ENCODE results near the gene LBH. TPM values are rescaled to one million over a fixed set of nuclear protein-coding genes. Genes with fewer than 3 reads are reported as not detected.

The LBH gene
- 93.6 to 157 TPM (median 131 TPM) in 5 replicates for total RNA-seq (2022; extraction: Qiagen RNA extraction)

DNA sequence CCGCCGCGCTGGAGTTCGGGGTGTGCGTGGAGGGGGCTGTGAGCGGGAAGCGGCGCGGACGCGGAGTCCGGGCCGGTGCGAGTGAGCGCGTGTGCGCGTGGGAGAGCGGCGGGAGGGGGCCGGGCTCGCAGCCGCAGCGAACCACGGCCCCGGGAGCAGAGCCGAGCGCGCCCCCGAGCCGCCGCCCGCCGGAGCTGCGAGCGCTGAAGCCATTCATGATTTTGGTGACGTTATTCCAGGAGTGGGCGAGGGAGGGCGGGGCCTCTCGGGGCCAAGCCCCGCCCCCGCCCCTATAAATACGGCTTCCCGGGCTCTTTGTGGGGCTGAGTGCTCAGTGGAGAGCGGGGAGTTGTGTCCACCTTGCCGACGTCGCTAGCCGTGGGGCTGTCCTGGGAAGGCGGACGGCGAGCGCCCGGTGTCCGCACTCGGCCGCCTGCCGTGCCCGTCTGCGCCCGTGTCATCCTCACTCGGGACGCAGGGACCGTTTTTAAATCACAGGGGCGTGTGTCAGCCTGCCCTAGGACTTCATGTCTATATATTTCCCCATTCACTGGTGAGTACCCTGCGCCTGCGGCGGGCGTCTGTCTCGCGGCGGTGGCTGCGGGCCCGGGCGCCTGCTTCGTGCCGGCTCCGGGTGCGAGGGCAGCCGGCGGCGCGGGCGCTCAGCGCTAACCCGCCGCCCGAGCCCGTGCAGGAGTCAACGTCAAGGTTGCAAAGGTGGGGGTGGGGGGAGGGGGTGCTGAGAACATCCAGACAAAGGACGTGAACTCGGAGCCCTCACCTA is at the start of gene LBH:
Gene LBH (plus strand): TSS at position 323 of the 784 bp plus-strand sequence. CDS start 205 bp downstream, at position 528.

Other genes starting within 250 kb of the LBH start
- 49.2 to 58.5 TPM (median 52.6 TPM) in 5 replicates for gene YPEL5, start 84.5 kb upstream of the LBH start, total RNA-seq (2022; extraction: Qiagen RNA extraction)
- gene LCLAT1, start 215.7 kb downstream of the LBH start, total RNA-seq (2022; extraction: Qiagen RNA extraction) = 13.3 to 18.6 TPM (median 15.9 TPM) in 5 replicates

All from A549 treated with Mapracorat at 1 μM for 4 hours (cell line).